Measurements from ENCODE around the gene RAD51B.
"Not testable (repeated sequence)": the region's sequence is repeated elsewhere in the genome, so short reads cannot be mapped to it uniquely, and the experiment has no call there.

RAD51B gene

GRCh38 chr14:68759937-68760336 is 940.4 kb downstream of the RAD51B start:
- DNase-seq (ENCODE audit: low spot score in 2 of 2) (no peak), ATAC-seq (ENCODE audit: low read depth) (no peak)
- no peak overlapping the region for H3K27ac Mint-ChIP-seq
- H3K4me3 Mint-ChIP-seq: no peak overlapping the region
- H3K27me3 Mint-ChIP-seq: no peaks in the 10 kb centered on the region
- H3K4me1 Mint-ChIP-seq: peaks cover 15% of the 10 kb centered on the region
- H3K9me3 Mint-ChIP-seq: no peaks in the 10 kb centered on the region
- peaks cover 1% of the 10 kb centered on the region for H3K36me3 Mint-ChIP-seq

- H3K27me3 Mint-ChIP-seq: no peaks in the 10 kb centered on the region
- ATAC-seq (ENCODE audit: low read depth) (no peak), DNase-seq (ENCODE audit: low spot score in 2 of 2) (no peak)
- H3K36me3 Mint-ChIP-seq: peaks cover 1% of the 10 kb centered on the region
- no peak overlapping the region for H3K4me3 Mint-ChIP-seq
- H3K9me3 Mint-ChIP-seq: no peaks in the 10 kb centered on the region
- no peak overlapping the region for H3K27ac Mint-ChIP-seq
- peaks cover 17% of the 10 kb centered on the region for H3K4me1 Mint-ChIP-seq
Measured at GRCh38 chr14:68760761-68761160, 941.2 kb downstream of the RAD51B start.

- Mint-ChIP-seq H3K36me3 (peaks cover 1% of the 10 kb centered on the region), H3K9me3 (no peaks in the 10 kb centered on the region), H3K27ac (no peak overlapping the region), H3K4me3 (no peak overlapping the region), H3K4me1 (peaks cover 17% of the 10 kb centered on the region), H3K27me3 (no peaks in the 10 kb centered on the region)
- ATAC-seq (ENCODE audit: low read depth) (no peak), DNase-seq (ENCODE audit: low spot score in 2 of 2) (no peak)
Measured at GRCh38 chr14:68761391-68761790, 941.8 kb downstream of the RAD51B start.

GRCh38 chr14:68762953-68763764 is 943.6 kb downstream of the RAD51B start:
- DNase-seq (ENCODE audit: low spot score in 2 of 2) (no peak), ATAC-seq (ENCODE audit: low read depth) (no peak)
- Mint-ChIP-seq H3K4me3 (no peak overlapping the region), H3K27me3 (no peaks in the 10 kb centered on the region), H3K9me3 (no peaks in the 10 kb centered on the region), H3K27ac (no peak overlapping the region), H3K4me1 (peaks cover 7% of the 10 kb centered on the region), H3K36me3 (peaks cover 1% of the 10 kb centered on the region)

GRCh38 chr14:68763843-68764242 is 944.3 kb downstream of the RAD51B start:
- not testable (repeated sequence) for H3K9me3 Mint-ChIP-seq; DNase-seq (ENCODE audit: low spot score in 2 of 2); H3K4me1 Mint-ChIP-seq; H3K27me3 Mint-ChIP-seq; ATAC-seq (ENCODE audit: low read depth); H3K4me3 Mint-ChIP-seq; H3K27ac Mint-ChIP-seq; H3K36me3 Mint-ChIP-seq

GRCh38 chr14:68766299-68767247 is 947.0 kb downstream of the RAD51B start:
- Mint-ChIP-seq H3K36me3 (peaks cover 1% of the 10 kb centered on the region), H3K4me3 (no peak overlapping the region), H3K4me1 (peaks cover 7% of the 10 kb centered on the region), H3K27ac (no peak overlapping the region), H3K27me3 (no peaks in the 10 kb centered on the region), H3K9me3 (no peaks in the 10 kb centered on the region)
- DNase-seq (ENCODE audit: low spot score in 2 of 2) (no peak), ATAC-seq (ENCODE audit: low read depth) (no peak)

GRCh38 chr14:68767248-68767645 is 947.7 kb downstream of the RAD51B start:
- Mint-ChIP-seq H3K4me1 (peaks cover 4% of the 10 kb centered on the region), H3K27ac (no peak overlapping the region)
- ATAC-seq (ENCODE audit: low read depth): no peak

GRCh38 chr14:68768316-68768715 is 948.7 kb downstream of the RAD51B start:
- Mint-ChIP-seq H3K4me3 (no peak overlapping the region), H3K27ac (no peak overlapping the region)

More at GRCh38 chr14:68767248-68767645, 947.7 kb downstream of the RAD51B start:
- Mint-ChIP-seq H3K27me3 (no peaks in the 10 kb centered on the region), H3K9me3 (no peaks in the 10 kb centered on the region), H3K4me3 (no peak overlapping the region), H3K36me3 (no peaks in the 10 kb centered on the region)
- no peak for DNase-seq (ENCODE audit: low spot score in 2 of 2)

GRCh38 chr14:68770051-68770450 is 950.5 kb downstream of the RAD51B start:
- Mint-ChIP-seq H3K27ac (no peak overlapping the region), H3K9me3 (no peaks in the 10 kb centered on the region), H3K36me3 (no peaks in the 10 kb centered on the region), H3K4me3 (no peak overlapping the region), H3K4me1 (peaks cover 7% of the 10 kb centered on the region), H3K27me3 (no peaks in the 10 kb centered on the region)
- ATAC-seq (ENCODE audit: low read depth): no peak
- DNase-seq (ENCODE audit: low spot score in 2 of 2): no peak

More at GRCh38 chr14:68768316-68768715, 948.7 kb downstream of the RAD51B start:
- DNase-seq (ENCODE audit: low spot score in 2 of 2): no peak
- no peak for ATAC-seq (ENCODE audit: low read depth)
- Mint-ChIP-seq H3K27me3 (no peaks in the 10 kb centered on the region), H3K36me3 (no peaks in the 10 kb centered on the region), H3K4me1 (peaks cover 5% of the 10 kb centered on the region), H3K9me3 (no peaks in the 10 kb centered on the region)

- Mint-ChIP-seq H3K4me3 (no peak overlapping the region), H3K27ac (peak overlapping the region; percentile 40), H3K4me1 (peaks cover 5% of the 10 kb centered on the region), H3K27me3 (no peaks in the 10 kb centered on the region), H3K36me3 (peaks cover 2% of the 10 kb centered on the region), H3K9me3 (peaks cover 2% of the 10 kb centered on the region)
- DNase-seq (ENCODE audit: low spot score in 2 of 2) (no peak), ATAC-seq (ENCODE audit: low read depth) (no peak)
Measured at GRCh38 chr14:68770553-68771286, 951.1 kb downstream of the RAD51B start.

GRCh38 chr14:68771631-68772030 is 952.1 kb downstream of the RAD51B start:
- Mint-ChIP-seq H3K4me3 (no peak overlapping the region), H3K36me3 (peaks cover 2% of the 10 kb centered on the region), H3K4me1 (peaks cover 4% of the 10 kb centered on the region), H3K27ac (no peak overlapping the region), H3K9me3 (peaks cover 2% of the 10 kb centered on the region), H3K27me3 (no peaks in the 10 kb centered on the region)
- no peak for DNase-seq (ENCODE audit: low spot score in 2 of 2)
- no peak for ATAC-seq (ENCODE audit: low read depth)

GRCh38 chr14:68772761-68773381 is 953.3 kb downstream of the RAD51B start:
- Mint-ChIP-seq H3K27ac (no peak overlapping the region), H3K4me3 (no peak overlapping the region), H3K27me3 (no peaks in the 10 kb centered on the region), H3K36me3 (peaks cover 2% of the 10 kb centered on the region), H3K4me1 (peaks cover 4% of the 10 kb centered on the region), H3K9me3 (peaks cover 2% of the 10 kb centered on the region)
- no peak for DNase-seq (ENCODE audit: low spot score in 2 of 2)
- no peak for ATAC-seq (ENCODE audit: low read depth)

- Mint-ChIP-seq H3K9me3 (peaks cover 2% of the 10 kb centered on the region), H3K4me3 (no peak overlapping the region), H3K27me3 (no peaks in the 10 kb centered on the region), H3K36me3 (peaks cover 2% of the 10 kb centered on the region), H3K4me1 (peaks cover 4% of the 10 kb centered on the region), H3K27ac (no peak overlapping the region)
- no peak for ATAC-seq (ENCODE audit: low read depth)
- no peak for DNase-seq (ENCODE audit: low spot score in 2 of 2)
Measured at GRCh38 chr14:68774771-68775613, 955.4 kb downstream of the RAD51B start.

Data from memory B cell (primary cell).